DOHH2 (cell line): ENCODE measurements around the gene NCR1.
"Not testable (repeated sequence)": the region's sequence is repeated elsewhere in the genome, so short reads cannot be mapped to it uniquely, and the experiment has no call there.

ENCODE experiments used
- H3F3A ChIP-seq: fragments of 200-600 bp; sonication (generic), shearing (Covaris generic); 2 replicates; pipeline ENCODE4 v1.6.0; 2016; ENCODE audit warnings: antibody characterized with exemption, mild to moderate bottlenecking; ENCODE audit not compliant: control insufficient read depth, insufficient read depth
- H3K27ac ChIP-seq: fragments of 200-600 bp; sonication (generic); 2 replicates; pipeline ENCODE4 v1.5.1; 2014; ENCODE audit warnings: low read depth, mild to moderate bottlenecking, low read length, moderate library complexity
- H3K27me3 ChIP-seq: fragments of 200-600 bp; sonication (generic); 2 replicates; pipeline ENCODE4 v1.6.1; 2014; ENCODE audit warnings: mild to moderate bottlenecking, low read length, mixed read lengths; ENCODE audit not compliant: control insufficient read depth
- H3K36me3 ChIP-seq: fragments of 200-600 bp; sonication (generic); 2 replicates; pipeline ENCODE4 v1.6.1; 2014; ENCODE audit warnings: mild to moderate bottlenecking, low read length, moderate library complexity, mixed read lengths; ENCODE audit not compliant: control insufficient read depth
- H3K4me1 ChIP-seq: fragments of 200-600 bp; sonication (generic); 2 replicates; pipeline ENCODE4 v1.6.1; 2014; ENCODE audit warnings: mild to moderate bottlenecking, low read length, mixed read lengths; ENCODE audit not compliant: control insufficient read depth
- H3K4me2 ChIP-seq: fragments of 200-600 bp; sonication (generic); 2 replicates; pipeline ENCODE4 v1.6.0; 2014; ENCODE audit warnings: mild to moderate bottlenecking, low read length, moderate library complexity
- H3K4me3 ChIP-seq: fragments of 200-600 bp; sonication (generic); 2 replicates; pipeline ENCODE4 v1.5.1; 2014; ENCODE audit warnings: mild to moderate bottlenecking, low read length, mixed read lengths
- H3K79me2 ChIP-seq: fragments of 200-600 bp; sonication (generic); 2 replicates; pipeline ENCODE4 v1.6.1; 2014; ENCODE audit warnings: mild to moderate bottlenecking, low read length, mixed read lengths; ENCODE audit not compliant: control insufficient read depth
- H3K9me2 ChIP-seq: fragments of 200-600 bp; sonication (generic); replicated peaks from 2 replicates; pipeline ENCODE4 v1.6.1; 2014; ENCODE audit warnings: mild to moderate bottlenecking, low read length, mixed read lengths; ENCODE audit not compliant: control insufficient read depth
- H3K9me3 ChIP-seq: fragments of 200-600 bp; sonication (generic); 2 replicates; pipeline ENCODE4 v1.6.1; 2014; ENCODE audit warnings: antibody characterized with exemption, low read length, mixed read lengths; ENCODE audit not compliant: control insufficient read depth, insufficient read depth
- H4K20me1 ChIP-seq: fragments of 200-600 bp; sonication (generic); 2 replicates; pipeline ENCODE4 v1.6.0; 2014; ENCODE audit warnings: low read depth, mild to moderate bottlenecking, antibody characterized with exemption, low read length, moderate library complexity; ENCODE audit not compliant: control insufficient read depth, insufficient read depth
- CTCF ChIP-seq: fragments of 200-600 bp; sonication (generic); IDR thresholded peaks from one replicate; pipeline ENCODE4 v1.5.1; 2014; ENCODE audit warnings: antibody characterized with exemption, mild to moderate bottlenecking, low read depth, low read length; ENCODE audit not compliant: poor library complexity, severe bottlenecking
- EZH2phosphoT487 ChIP-seq: fragments of 200-600 bp; sonication (generic); IDR thresholded peaks from 2 replicates; pipeline ENCODE4 v1.6.1; 2017; ENCODE audit warnings: borderline replicate concordance, mild to moderate bottlenecking, antibody characterized with exemption, low read length, moderate library complexity, mixed read lengths

The NCR1 gene

GRCh38 chr19:54889566-54889965 is 16.4 kb upstream of the NCR1 start:
- Histone ChIP-seq H3K27me3 (no peaks in the 10 kb centered on the region), H3F3A (no peaks in the 10 kb centered on the region), H3K9me3 (no peaks in the 10 kb centered on the region), H3K4me1 (no peaks in the 10 kb centered on the region), H3K79me2 (no peaks in the 10 kb centered on the region), H4K20me1 (no peaks in the 10 kb centered on the region), H3K36me3 (no peaks in the 10 kb centered on the region), H3K27ac (no peak overlapping the region), H3K4me3 (no peak overlapping the region), H3K4me2 (no peak overlapping the region), H3K9me2 (no peaks in the 10 kb centered on the region)
- TF ChIP-seq CTCF (no peak), EZH2phosphoT487 (no peak)

DNA sequence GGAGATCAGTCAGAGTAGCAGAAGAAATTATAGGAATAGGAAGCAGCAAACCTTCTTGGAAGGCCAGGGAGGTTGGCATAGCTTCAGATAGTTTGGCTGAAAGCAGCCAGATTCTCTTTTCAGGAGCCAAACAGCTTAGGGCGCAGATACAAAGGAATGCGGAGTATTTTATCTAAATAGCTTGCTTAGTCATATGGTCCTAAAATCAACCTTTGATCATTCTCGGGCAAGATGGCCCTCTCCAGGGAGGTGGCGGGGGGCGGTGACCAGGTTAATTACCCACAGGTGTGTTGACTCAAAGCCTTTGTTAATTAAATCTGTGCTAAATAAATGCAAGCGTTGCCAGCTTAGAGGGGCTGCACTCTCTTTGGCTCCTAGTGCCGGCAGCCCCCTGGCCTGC is 12.5 kb upstream of the NCR1 start:
- Histone ChIP-seq H3K27ac (no peak overlapping the region), H3K9me2 (no peaks in the 10 kb centered on the region), H3K27me3 (no peaks in the 10 kb centered on the region), H3K4me2 (no peak overlapping the region), H3K4me3 (no peak overlapping the region), H3K4me1 (no peaks in the 10 kb centered on the region), H4K20me1 (no peaks in the 10 kb centered on the region), H3K9me3 (no peaks in the 10 kb centered on the region), H3F3A (no peaks in the 10 kb centered on the region), H3K36me3 (no peaks in the 10 kb centered on the region), H3K79me2 (no peaks in the 10 kb centered on the region)
- TF ChIP-seq EZH2phosphoT487 = no peak
- TF ChIP-seq CTCF = no peak

GRCh38 chr19:54894106-54894505 is 11.8 kb upstream of the NCR1 start:
- H3K79me2 ChIP-seq, H3F3A ChIP-seq, H3K27ac ChIP-seq, H3K9me2 ChIP-seq, H3K36me3 ChIP-seq, H4K20me1 ChIP-seq, H3K27me3 ChIP-seq, H3K4me1 ChIP-seq, H3K4me2 ChIP-seq, H3K4me3 ChIP-seq, H3K9me3 ChIP-seq: not testable (repeated sequence)

DNA sequence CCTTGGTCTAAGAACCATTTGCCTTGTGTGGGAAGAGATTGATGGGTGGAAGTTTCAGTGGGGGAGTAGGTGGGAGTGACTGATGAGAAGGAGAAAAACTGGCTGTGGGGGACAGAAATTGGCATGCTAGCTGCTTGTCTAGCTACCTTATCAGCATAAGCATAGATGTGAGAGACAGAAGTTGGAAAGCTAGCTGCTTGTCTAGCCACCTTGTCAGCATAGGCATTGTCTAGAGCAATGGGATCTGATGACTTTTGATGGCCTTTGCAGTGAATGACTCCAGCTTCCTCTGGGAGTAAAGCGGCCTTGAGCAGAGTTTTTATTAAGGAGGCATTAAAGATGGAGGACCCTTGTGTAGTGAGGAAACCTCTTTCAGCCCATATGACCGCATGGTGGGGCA is 9.9 kb upstream of the NCR1 start:
- H4K20me1 ChIP-seq = no peaks in the 10 kb centered on the region
- no peaks in the 10 kb centered on the region for H3K79me2 ChIP-seq
- H3K4me3 ChIP-seq = no peak overlapping the region
- no peaks in the 10 kb centered on the region for H3K9me3 ChIP-seq
- no peak for TF ChIP-seq CTCF
- no peak for TF ChIP-seq EZH2phosphoT487
- H3K4me2 ChIP-seq = no peak overlapping the region
- no peak overlapping the region for H3K27ac ChIP-seq
- H3K27me3 ChIP-seq = no peaks in the 10 kb centered on the region
- H3K36me3 ChIP-seq = no peaks in the 10 kb centered on the region
- no peaks in the 10 kb centered on the region for H3K9me2 ChIP-seq
- no peaks in the 10 kb centered on the region for H3K4me1 ChIP-seq
- no peaks in the 10 kb centered on the region for H3F3A ChIP-seq

GRCh38 chr19:54898685-54899084 is 7.3 kb upstream of the NCR1 start:
- H3F3A ChIP-seq, H3K27me3 ChIP-seq, H4K20me1 ChIP-seq, H3K4me3 ChIP-seq, H3K9me3 ChIP-seq, H3K27ac ChIP-seq, H3K36me3 ChIP-seq, H3K4me1 ChIP-seq, H3K9me2 ChIP-seq, H3K79me2 ChIP-seq, H3K4me2 ChIP-seq: not testable (repeated sequence)

DNA sequence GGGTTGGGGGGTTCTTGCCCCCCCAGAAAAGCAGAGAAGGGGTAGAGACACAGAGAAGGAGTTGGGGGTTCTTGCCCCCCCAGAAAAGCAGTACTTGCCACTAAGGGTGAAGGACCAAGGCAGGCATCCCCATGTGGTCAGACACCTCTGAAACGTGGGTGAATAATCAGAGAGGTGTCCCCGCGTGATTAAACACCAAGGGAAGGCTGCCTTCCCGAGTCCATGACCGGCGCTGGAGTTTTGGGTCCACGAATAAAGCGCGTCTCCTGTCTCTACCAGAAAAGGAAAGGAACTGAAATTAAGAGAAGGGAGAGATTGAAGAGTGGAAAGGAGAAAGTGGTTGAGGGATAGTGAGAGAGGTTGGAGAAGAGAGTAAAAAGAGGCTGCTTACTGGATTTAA is 6.3 kb upstream of the NCR1 start:
- not testable (repeated sequence) for H3K27me3 ChIP-seq, H3K9me3 ChIP-seq, H3K4me2 ChIP-seq, H3F3A ChIP-seq, H3K4me3 ChIP-seq, H3K27ac ChIP-seq, H3K36me3 ChIP-seq, H3K79me2 ChIP-seq, H4K20me1 ChIP-seq, H3K9me2 ChIP-seq, H3K4me1 ChIP-seq
